Neural cell (in vitro differentiated cells): ENCODE measurements around the gene TGFA.

ENCODE experiments used
- CTCF ChIP-seq: fragments of 450-650 bp; IDR thresholded peaks from 2 replicates; pipeline ENCODE4 v1.5.1; 2014; ENCODE audit warnings: antibody characterized with exemption, mild to moderate bottlenecking, moderate library complexity; ENCODE audit not compliant: poor library complexity, severe bottlenecking
- EP300 ChIP-seq: fragments of 450-650 bp; conservative IDR thresholded peaks from 2 replicates; pipeline ENCODE4 v1.6.1; 2014; ENCODE audit warnings: antibody characterized with exemption, mild to moderate bottlenecking, moderate library complexity; ENCODE audit not compliant: poor library complexity, severe bottlenecking
- EZH2 ChIP-seq: fragments of 200-600, 300-800 bp; shearing (Covaris generic), sonication (generic); IDR thresholded peaks from 2 replicates; pipeline ENCODE4 v1.6.1; 2014; ENCODE audit warnings: antibody characterized with exemption, low read length, borderline replicate concordance, mild to moderate bottlenecking; ENCODE audit not compliant: insufficient read depth, poor library complexity, severe bottlenecking
- POLR2AphosphoS5 ChIP-seq: IDR thresholded peaks from 2 replicates; pipeline ENCODE4 v1.6.1; 2012
- TAF1 ChIP-seq: IDR thresholded peaks from 2 replicates; pipeline ENCODE4 v1.6.1; 2012; ENCODE audit warnings: low read depth

GRCh38 chr2:70474256-70474848, 79.3 kb downstream of the TGFA start:
- TF ChIP-seq CTCF (no peak), POLR2AphosphoS5 (no peak), EP300 (no peak), EZH2 (no peak), TAF1 (no peak)
